NB4 (cell line): ENCODE results near the gene C17orf107.

ENCODE experiments used
- DNase-seq: peaks from one replicate; pipeline ENCODE4 v3.0.0; 2010; ENCODE audit warnings: low read depth
- H3K4me3 ChIP-seq: one replicate; pipeline ENCODE4 v1.5.1; 2011; ENCODE audit warnings: mild to moderate bottlenecking, low read depth, low read length, moderate library complexity
- MYC ChIP-seq: IDR thresholded peaks from 2 replicates; pipeline ENCODE4 v1.6.1; 2011; ENCODE audit warnings: low read depth, low read length
- POLR2A ChIP-seq: IDR thresholded peaks from 2 replicates; pipeline ENCODE4 v1.6.1; 2011; ENCODE audit warnings: mild to moderate bottlenecking; ENCODE audit not compliant: insufficient read length; ENCODE audit errors: extremely low read depth
- TF ChIP-seq, protein P1 (sequence below): IDR thresholded peaks from one replicate; pipeline ENCODE4 v1.5.1; 2012; ENCODE audit warnings: low read depth, low read length
- TF ChIP-seq, protein P2 (sequence below): IDR thresholded peaks from 2 replicates; pipeline ENCODE4 v1.6.1; 2011; ENCODE audit warnings: low read depth, low read length

Gene C17orf107

DNA sequence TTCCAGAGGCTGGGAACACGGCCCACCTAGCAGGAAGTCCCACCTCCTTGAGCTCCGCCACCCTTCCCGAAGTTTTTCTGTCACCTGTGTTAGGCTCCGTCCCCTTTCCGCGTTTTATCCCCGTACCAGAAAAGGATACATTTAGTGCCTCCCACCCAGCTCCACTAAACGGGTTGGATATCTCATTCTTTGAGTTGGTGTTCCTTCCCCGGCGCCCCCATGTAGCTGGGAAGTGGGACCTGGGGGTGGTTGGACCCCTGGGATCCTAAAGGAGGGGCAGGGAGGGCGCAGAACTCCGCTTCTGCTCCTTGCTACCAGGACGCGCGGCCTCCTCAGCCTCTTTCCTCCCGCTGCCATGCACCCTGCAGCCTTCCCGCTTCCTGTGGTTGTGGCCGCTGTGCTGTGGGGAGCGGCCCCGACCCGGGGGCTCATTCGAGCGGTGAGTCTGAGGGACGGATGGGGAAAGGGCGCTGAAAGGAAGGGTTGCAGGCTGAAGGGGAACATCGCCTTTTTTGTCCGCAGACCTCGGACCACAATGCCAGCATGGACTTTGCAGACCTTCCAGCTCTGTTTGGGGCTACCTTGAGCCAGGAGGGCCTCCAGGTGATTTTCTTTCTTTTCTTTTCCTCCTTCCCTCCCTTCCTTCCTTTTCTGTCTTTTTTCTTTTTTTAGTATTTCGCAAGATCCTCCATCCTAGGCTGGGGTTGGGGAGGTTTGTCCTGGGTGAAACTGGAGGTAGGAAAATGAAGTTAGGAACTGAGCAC lies 41.4 kb downstream of the C17orf107 start:
- TF ChIP-seq MYC: no peak
- TF ChIP-seq, protein P1, sequence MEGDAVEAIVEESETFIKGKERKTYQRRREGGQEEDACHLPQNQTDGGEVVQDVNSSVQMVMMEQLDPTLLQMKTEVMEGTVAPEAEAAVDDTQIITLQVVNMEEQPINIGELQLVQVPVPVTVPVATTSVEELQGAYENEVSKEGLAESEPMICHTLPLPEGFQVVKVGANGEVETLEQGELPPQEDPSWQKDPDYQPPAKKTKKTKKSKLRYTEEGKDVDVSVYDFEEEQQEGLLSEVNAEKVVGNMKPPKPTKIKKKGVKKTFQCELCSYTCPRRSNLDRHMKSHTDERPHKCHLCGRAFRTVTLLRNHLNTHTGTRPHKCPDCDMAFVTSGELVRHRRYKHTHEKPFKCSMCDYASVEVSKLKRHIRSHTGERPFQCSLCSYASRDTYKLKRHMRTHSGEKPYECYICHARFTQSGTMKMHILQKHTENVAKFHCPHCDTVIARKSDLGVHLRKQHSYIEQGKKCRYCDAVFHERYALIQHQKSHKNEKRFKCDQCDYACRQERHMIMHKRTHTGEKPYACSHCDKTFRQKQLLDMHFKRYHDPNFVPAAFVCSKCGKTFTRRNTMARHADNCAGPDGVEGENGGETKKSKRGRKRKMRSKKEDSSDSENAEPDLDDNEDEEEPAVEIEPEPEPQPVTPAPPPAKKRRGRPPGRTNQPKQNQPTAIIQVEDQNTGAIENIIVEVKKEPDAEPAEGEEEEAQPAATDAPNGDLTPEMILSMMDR: no peak
- TF ChIP-seq, protein P2, sequence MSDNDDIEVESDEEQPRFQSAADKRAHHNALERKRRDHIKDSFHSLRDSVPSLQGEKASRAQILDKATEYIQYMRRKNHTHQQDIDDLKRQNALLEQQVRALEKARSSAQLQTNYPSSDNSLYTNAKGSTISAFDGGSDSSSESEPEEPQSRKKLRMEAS: no peak
- no peak for TF ChIP-seq POLR2A
- peak overlapping the region; percentile 84 for H3K4me3 ChIP-seq
- DNase-seq: peak; percentile 59

DNA sequence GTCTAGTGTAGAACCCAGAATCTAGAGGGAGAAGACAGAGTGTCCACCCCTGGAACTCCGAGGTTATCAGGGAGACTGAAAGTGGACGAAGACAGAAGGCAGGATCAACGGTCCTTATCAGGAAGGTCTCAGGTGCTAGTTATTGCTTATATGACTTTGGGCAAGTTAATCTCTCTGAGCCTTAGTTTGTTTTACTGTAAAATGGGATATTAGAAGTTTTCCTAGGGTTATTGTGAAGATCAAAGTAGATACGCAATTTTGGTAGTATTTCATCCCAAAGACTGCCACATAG lies 41.9 kb downstream of the C17orf107 start:
- peak overlapping the region; percentile 84 for H3K4me3 ChIP-seq
- TF ChIP-seq, protein P1: no peak
- TF ChIP-seq, protein P2: no peak
- DNase-seq: no peak

DNA sequence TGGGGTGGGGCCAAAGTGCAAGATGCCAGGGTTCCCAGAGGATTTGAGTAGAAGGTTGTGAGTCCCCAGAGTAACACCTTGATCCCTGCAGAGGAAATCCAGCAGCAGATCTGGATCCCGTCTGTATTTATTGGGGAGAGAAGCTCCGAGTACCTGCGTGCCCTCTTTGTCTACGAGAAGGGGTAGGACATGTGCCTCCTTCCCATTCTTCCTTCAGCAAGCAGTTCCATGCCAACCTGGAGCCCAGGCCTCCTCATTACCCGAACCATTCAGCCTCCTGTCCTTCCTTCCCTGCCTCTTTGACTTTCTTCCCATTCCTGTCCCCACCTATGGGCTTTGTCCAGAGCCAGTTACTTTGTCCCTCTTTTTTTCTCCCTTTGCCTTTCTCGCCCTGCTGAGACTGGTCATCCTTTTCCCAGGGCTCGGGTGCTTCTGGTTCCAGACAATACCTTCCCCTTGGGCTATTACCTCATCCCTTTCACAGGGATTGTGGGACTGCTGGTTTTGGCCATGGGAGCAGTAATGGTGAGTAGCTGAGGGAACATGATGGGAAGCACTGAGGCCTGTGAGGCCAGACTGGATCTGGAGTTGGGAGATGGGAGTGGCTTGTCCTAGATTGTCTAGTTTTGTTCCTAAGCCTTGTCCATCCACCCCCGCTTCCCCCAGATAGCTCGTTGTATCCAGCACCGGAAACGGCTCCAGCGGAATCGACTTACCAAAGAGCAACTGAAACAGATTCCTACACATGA lies 43.6 kb downstream of the C17orf107 start:
- TF ChIP-seq, protein P1: no peak
- TF ChIP-seq MYC: no peak
- TF ChIP-seq, protein P2: no peak
- TF ChIP-seq POLR2A: no peak
- peak overlapping the region; percentile 1 for H3K4me3 ChIP-seq
- DNase-seq: no peak

DNA sequence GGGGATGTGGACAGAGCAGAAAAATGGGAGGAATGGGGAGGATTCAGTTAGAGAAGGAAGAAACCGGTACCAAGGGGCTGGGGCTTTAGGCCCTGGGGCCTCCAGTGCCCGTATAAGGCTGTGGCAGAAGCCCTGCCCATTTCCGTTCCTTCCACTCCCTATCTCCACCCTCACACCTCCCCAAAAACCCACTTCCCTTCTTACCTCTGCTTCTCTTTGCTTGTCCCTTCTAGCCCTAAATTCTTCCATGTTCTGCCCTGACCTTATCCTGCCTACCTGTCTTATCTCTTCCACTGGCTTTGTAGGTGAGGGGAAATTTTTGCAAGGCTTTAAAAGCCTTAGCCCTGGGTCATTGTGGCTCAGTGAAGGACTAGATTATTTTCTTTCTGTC lies 44.8 kb downstream of the C17orf107 start:
- peak overlapping the region; percentile 95 for H3K4me3 ChIP-seq
- DNase-seq: peak; percentile 83
- no peak for TF ChIP-seq POLR2A
- TF ChIP-seq, protein P2: no peak
- TF ChIP-seq, protein P1: no peak
- TF ChIP-seq MYC: no peak

DNA sequence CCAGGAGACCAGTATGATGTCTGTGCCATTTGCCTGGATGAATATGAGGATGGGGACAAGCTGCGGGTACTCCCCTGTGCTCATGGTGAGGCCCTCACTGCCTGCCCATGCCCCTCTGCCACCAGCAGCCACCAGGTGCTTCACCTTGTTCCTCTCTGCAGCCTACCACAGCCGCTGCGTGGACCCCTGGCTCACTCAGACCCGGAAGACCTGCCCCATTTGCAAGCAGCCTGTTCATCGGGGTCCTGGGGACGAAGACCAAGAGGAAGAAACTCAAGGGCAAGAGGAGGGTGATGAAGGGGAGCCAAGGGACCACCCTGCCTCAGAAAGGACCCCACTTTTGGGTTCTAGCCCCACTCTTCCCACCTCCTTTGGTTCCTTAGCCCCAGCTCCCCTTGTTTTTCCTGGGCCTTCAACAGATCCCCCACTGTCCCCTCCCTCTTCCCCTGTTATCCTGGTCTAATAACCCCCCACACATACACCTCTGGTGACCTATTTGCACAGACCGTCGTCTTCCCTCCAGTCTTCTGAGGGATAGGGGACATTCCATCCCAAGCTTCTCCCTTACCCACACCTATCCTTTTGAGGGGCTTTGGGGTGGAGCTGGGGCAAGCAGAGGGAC lies 45.3 kb downstream of the C17orf107 start:
- H3K4me3 ChIP-seq: peak overlapping the region; percentile 95

More for the DNA sequence above, 45.3 kb downstream of the C17orf107 start:
- TF ChIP-seq MYC (no peak), POLR2A (no peak)
- TF ChIP-seq, protein P2: no peak
- TF ChIP-seq, protein P1: no peak
- no peak for DNase-seq
